ENCODE data around the gene C20orf96.

DNA sequence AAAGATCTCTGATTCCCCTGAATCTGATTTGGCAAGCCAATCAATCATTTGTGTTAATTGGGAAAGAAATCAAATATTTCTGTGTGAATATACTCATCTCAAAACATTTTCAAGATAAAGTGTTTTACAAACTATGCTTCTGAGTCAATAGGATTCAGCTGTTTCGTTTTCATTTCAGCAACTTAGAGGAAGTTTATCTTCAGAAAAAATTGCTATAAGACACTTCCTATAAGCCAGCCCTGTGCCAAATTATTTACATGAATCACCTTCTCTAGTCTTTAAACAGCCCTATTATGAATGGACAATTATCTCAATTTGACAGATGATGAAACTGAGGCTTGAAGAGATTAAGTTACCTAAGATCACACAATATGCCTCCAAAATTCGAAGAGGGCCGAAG is 52.6 kb downstream of the C20orf96 start:
- no peak for TF ChIP-seq POLR2A (IDR thresholded peaks at IDR 0.05; ENCODE audit: low read depth, low read length)
- TF ChIP-seq, protein P1, sequence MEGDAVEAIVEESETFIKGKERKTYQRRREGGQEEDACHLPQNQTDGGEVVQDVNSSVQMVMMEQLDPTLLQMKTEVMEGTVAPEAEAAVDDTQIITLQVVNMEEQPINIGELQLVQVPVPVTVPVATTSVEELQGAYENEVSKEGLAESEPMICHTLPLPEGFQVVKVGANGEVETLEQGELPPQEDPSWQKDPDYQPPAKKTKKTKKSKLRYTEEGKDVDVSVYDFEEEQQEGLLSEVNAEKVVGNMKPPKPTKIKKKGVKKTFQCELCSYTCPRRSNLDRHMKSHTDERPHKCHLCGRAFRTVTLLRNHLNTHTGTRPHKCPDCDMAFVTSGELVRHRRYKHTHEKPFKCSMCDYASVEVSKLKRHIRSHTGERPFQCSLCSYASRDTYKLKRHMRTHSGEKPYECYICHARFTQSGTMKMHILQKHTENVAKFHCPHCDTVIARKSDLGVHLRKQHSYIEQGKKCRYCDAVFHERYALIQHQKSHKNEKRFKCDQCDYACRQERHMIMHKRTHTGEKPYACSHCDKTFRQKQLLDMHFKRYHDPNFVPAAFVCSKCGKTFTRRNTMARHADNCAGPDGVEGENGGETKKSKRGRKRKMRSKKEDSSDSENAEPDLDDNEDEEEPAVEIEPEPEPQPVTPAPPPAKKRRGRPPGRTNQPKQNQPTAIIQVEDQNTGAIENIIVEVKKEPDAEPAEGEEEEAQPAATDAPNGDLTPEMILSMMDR (IDR thresholded peaks at IDR 0.05; ENCODE audit: extremely low read depth in 1 of 2, insufficient read depth in 1 of 2, low read depth in 1 of 2, low read length in 2 of 2) = no peak
- no peak for TF ChIP-seq POLR2AphosphoS5 (IDR thresholded peaks at IDR 0.05; ENCODE audit: insufficient read depth, low read depth, low read length)
